Neural crest cell (in vitro differentiated cells): ENCODE data around the gene TPM2. TPM values are rescaled to one million over a fixed set of nuclear protein-coding genes. Genes with fewer than 3 reads are reported as not detected.
A peak's percentile ranks its signal among the peaks of the same experiment; 100 is the strongest.

Experiments used
- DNase-seq: peaks from one replicate; pipeline ENCODE4 v3.0.0; 2021; ENCODE audit warnings: low read depth, mixed read lengths, low spot score
- H3K27ac Mint-ChIP-seq: one replicate; pipeline ENCODE4 v1.8.0; 2021; ENCODE audit warnings: mild to moderate bottlenecking, mixed read lengths; ENCODE audit not compliant: unreplicated experiment
- H3K27me3 Mint-ChIP-seq: 2 replicates; pipeline ENCODE4 v1.8.0; 2021; ENCODE audit warnings: low read depth, mild to moderate bottlenecking, mixed read lengths
- H3K36me3 Mint-ChIP-seq: 2 replicates; pipeline ENCODE4 v1.8.0; 2021; ENCODE audit warnings: low read depth, mild to moderate bottlenecking, mixed read lengths
- H3K4me1 Mint-ChIP-seq: 2 replicates; pipeline ENCODE4 v1.8.0; 2021; ENCODE audit warnings: mixed read lengths
- H3K4me3 Mint-ChIP-seq: one replicate; pipeline ENCODE4 v1.8.0; 2021; ENCODE audit warnings: mild to moderate bottlenecking, mixed read lengths
- H3K9me3 Mint-ChIP-seq: 2 replicates; pipeline ENCODE4 v1.8.0; 2021; ENCODE audit warnings: mixed read lengths
- total RNA-seq: library from RNA; stranded (reverse); gene quantifications from 2 replicates; pipeline ENCODE4 v1.2.1, GENCODE V29; 2021
- TF ChIP-seq, protein P1 (sequence below): fragments of 200-600 bp; sonication (generic); conservative IDR thresholded peaks from 2 replicates; pipeline ENCODE4 v1.5.0; 2021; ENCODE audit warnings: antibody characterized with exemption, mild to moderate bottlenecking

TPM2 gene
- total RNA-seq, 1 donor from 2014 or later: 159 TPM

DNA sequence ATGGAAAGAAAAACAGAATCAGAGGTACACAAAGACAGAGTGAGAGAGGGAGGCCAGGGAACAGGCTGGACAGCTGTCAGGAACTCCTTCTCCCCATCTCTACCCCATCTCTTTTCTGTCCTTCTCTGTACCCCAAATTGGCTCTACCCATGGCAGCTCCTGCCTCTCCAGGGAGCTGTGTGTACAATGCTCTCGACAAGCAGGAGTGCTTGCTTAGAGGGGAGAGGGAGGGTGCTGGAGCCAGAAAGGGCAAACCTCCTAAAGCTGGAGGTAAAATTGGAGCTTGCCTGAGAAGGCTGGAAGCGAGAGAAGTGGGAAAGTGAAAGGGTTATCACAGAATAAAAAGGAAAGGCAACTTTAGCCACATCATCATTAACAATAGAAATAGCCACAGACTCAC lies 6.4 kb downstream of the TPM2 start:
- TF ChIP-seq, protein P1, sequence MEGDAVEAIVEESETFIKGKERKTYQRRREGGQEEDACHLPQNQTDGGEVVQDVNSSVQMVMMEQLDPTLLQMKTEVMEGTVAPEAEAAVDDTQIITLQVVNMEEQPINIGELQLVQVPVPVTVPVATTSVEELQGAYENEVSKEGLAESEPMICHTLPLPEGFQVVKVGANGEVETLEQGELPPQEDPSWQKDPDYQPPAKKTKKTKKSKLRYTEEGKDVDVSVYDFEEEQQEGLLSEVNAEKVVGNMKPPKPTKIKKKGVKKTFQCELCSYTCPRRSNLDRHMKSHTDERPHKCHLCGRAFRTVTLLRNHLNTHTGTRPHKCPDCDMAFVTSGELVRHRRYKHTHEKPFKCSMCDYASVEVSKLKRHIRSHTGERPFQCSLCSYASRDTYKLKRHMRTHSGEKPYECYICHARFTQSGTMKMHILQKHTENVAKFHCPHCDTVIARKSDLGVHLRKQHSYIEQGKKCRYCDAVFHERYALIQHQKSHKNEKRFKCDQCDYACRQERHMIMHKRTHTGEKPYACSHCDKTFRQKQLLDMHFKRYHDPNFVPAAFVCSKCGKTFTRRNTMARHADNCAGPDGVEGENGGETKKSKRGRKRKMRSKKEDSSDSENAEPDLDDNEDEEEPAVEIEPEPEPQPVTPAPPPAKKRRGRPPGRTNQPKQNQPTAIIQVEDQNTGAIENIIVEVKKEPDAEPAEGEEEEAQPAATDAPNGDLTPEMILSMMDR: no peak
- Mint-ChIP-seq H3K36me3 (peaks cover 9% of the 10 kb centered on the region), H3K4me3 (peak overlapping the region; percentile 38), H3K27ac (peak overlapping the region; percentile 67), H3K4me1 (peaks cover 28% of the 10 kb centered on the region), H3K27me3 (no peaks in the 10 kb centered on the region), H3K9me3 (no peaks in the 10 kb centered on the region)
- no peak for DNase-seq

DNA sequence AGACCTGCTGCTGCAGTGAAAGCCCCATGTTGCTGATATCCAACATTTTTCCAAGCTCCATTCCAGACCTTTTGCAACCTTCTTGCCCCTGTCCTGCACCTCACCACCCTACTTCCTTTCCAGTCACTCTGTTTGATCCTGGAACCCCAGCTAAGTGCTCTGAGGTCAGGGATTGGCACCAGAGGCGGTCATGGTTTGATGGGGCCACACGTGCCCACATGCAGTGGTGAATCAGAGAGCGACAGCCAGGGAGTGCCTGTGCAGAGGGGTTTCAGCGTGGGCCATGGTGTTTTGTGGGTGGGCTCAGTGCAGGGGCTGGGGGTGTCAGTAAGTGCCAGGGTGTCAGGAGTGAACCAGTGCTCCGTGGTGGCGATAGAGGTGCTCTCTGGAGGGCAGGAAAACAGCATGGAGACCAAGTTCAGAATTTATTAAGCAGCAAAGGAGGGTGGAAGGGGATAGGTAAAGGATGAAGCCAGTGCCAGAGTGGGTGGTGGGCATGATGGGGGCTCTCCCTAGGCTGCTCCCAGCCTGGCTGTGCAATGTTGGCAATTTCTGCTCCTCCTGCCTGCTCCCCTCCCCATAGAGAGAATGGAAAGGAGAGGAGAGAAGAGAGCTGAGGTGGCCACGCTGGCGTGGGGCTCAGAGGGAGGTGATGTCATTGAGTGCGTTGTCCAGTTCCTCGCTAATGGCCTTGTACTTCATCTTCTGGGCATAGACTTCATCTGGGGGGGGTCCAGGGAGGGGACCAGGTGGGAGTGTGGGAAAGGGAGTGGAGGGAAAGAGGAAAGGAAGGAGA lies 7.0 kb downstream of the TPM2 start:
- Mint-ChIP-seq H3K36me3 (peaks cover 9% of the 10 kb centered on the region), H3K4me3 (no peak overlapping the region), H3K27ac (peak overlapping the region; percentile 67), H3K4me1 (peaks cover 24% of the 10 kb centered on the region), H3K9me3 (no peaks in the 10 kb centered on the region), H3K27me3 (no peaks in the 10 kb centered on the region)
- no peak for DNase-seq
- TF ChIP-seq, protein P1: no peak

DNA sequence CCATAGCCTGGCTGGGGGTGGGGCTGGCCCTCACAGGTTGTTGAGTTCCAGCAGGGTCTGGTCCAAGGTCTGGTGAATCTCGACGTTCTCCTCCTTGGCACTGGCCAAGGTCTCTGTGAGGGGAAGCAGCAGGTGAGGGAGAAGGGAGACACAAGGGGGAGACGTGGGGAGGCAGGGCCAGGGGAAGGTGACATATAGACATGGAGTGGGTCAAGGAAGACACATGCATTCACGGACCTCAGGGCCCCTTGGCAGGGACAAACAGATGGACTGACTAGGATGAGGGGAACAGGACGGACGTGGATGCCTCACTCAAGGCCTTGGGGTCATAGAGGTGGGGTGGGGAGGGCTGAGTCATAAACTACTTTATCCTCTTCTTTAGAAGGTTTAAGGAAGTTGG lies 7.7 kb downstream of the TPM2 start:
- H3K4me1 Mint-ChIP-seq: peaks cover 18% of the 10 kb centered on the region
- TF ChIP-seq, protein P1: no peak
- H3K4me3 Mint-ChIP-seq: no peak overlapping the region
- peaks cover 6% of the 10 kb centered on the region for H3K36me3 Mint-ChIP-seq
- H3K27me3 Mint-ChIP-seq: no peaks in the 10 kb centered on the region
- no peak overlapping the region for H3K27ac Mint-ChIP-seq
- no peak for DNase-seq
- no peaks in the 10 kb centered on the region for H3K9me3 Mint-ChIP-seq

DNA sequence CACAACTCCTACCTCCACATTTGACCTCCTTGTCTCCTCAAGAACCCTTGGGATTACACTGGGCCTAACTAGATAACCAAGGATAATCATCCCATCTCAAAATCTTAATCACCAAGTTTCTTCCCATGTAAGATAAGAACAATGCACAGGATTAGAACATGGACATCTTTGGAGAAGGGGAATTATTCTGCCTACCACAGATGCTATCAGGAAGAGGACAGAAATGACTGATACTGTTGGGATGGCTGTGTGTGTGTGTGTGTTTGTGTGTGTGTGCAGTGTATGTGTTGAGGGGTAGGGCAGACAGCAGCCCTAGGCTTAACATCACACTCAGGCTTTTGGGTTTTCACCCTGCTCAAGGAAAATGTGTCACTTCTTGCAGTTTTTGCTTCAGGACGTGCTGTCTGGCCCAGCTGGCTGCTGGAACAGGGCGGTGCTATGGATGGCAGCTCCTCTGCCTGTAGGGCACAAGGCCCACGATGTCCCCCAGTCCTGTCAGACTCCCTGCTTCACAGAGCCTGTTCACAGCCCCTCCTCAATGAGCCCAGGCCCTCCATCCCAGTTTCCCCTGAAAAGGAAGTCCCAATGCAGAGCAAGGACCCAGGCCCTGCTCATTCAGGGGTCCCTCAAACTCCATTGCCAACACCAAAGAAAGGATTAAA lies 8.3 kb downstream of the TPM2 start:
- TF ChIP-seq, protein P1: no peak
- H3K4me1 Mint-ChIP-seq: peaks cover 14% of the 10 kb centered on the region
- no peaks in the 10 kb centered on the region for H3K9me3 Mint-ChIP-seq
- H3K36me3 Mint-ChIP-seq: peaks cover 6% of the 10 kb centered on the region
- no peaks in the 10 kb centered on the region for H3K27me3 Mint-ChIP-seq
- DNase-seq: no peak
- H3K4me3 Mint-ChIP-seq: no peak overlapping the region
- no peak overlapping the region for H3K27ac Mint-ChIP-seq

DNA sequence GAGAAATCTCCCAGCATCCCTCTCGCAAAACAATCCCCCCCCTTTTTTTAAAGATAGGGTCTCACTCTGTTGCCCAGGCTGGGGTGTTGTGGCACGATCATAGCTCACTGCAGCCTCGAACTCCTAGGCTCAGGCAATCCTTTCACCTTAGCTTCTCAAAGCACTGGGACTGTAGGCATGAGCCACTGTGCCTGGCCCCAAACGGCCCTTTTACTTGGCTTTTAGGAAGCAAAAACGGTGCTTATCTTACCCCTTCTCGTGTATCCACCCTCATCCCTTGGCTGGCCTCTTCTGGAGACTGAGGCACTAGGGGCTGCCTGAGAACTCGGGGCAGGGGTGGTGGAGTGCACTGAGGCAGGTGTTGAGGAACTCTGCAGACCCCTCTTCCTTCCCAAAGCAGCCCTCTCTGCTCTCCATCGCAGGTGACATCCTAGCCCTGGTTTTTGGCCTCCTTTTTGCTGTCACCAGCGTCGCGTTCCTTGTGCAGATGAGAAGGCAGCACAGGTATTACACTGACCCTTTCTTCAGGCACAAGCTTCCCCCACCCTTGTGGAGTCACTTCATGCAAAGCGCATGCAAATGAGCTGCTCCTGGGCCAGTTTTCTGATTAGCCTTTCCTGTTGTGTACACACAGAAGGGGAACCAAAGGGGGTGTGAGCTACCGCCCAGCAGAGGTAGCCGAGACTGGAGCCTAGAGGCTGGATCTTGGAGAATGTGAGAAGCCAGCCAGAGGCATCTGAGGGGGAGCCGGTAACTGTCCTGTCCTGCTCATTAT lies 9.2 kb downstream of the TPM2 start:
- H3K36me3 Mint-ChIP-seq: peaks cover 6% of the 10 kb centered on the region
- no peak for DNase-seq
- no peaks in the 10 kb centered on the region for H3K9me3 Mint-ChIP-seq
- peaks cover 3% of the 10 kb centered on the region for H3K27me3 Mint-ChIP-seq
- TF ChIP-seq, protein P1: no peak
- no peak overlapping the region for H3K4me3 Mint-ChIP-seq
- peaks cover 14% of the 10 kb centered on the region for H3K4me1 Mint-ChIP-seq
- H3K27ac Mint-ChIP-seq: no peak overlapping the region
